Measurements from ENCODE around the gene PARP3. TPM values are rescaled to one million over a fixed set of nuclear protein-coding genes. Genes with fewer than 3 reads are reported as not detected.

PARP3 gene
- total and polyA plus RNA-seq, 9 of the 15 experiments (the other 6 are each of a cell fraction or from before 2014, with no cell fraction given): 0.46 to 6.6 (median 4.5) TPM

DNA sequence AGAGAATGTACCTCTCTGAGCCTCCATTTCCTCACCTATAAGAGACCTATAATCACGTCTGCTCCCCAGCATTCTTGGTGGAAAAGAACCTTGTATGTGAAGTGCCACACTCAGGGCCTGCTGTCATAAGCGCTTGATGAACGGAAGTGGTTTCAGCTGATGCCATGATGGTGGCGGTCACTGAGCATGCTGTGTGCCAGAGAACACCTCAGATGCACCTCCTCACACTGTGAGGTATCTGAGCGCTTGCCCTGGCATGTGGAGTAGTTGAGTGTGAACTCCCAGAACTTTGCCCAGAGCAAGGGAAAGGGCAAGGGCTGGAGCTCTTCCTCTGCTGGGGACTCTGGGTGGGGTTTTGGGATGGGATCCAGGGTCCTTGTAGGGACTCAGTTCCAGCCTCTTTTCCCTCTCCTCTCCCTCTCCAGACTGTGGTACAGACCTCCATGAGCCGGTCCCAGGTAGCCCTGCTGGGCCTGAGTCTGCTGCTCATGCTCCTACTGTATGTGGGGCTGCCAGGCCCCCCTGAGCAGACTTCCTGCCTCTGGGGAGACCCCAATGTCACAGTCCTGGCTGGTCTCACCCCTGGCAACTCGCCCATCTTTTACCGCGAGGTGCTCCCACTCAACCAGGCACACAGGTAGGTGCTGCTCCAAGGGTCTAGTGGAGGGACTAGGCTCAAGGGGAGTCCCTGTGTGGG lies 35.4 kb downstream of the PARP3 start:
- ChIA-PET CTCF (ENCODE audit: low intra/inter-chr PET ratio) (no interaction called here), POLR2A (interaction anchor here (0.6 kb wide), 2 partner anchors 9 to 18 kb away, joined by 3 to 4 read pairs; partner anchors contain the start of gene RPL29)
- in situ Hi-C loops (cut with MboI) (no loop called here), intact Hi-C loops (cut with micrococcal nuclease) (no loop called here)
- WGBS (ENCODE audit: insufficient coverage, low coverage, missing lambda C conversion rate): 81% methylated on average over 6 of the region's 9 CpGs
- Histone ChIP-seq H3K79me2 (ENCODE audit: control insufficient read depth, insufficient read depth, low read length) (peaks cover 44% of the 10 kb centered on the region), H3K4me3 (no peak overlapping the region), H3K36me3 (ENCODE audit: control insufficient read depth, insufficient read depth, low read length) (peaks cover 2% of the 10 kb centered on the region; the same call in 2 of the 3 replicates), H4K20me1 (replicated peaks; ENCODE audit: control insufficient read depth, insufficient read depth, low read length) (no peaks in the 10 kb centered on the region), H3K9me1 (ENCODE audit: control insufficient read depth, insufficient read depth, low read length) (no peaks in the 10 kb centered on the region), H3K4me2 (ENCODE audit: insufficient read depth, low read length) (no peak overlapping the region), H3K27me3 (ENCODE audit: control insufficient read depth in 2 of 2, insufficient read depth in 2 of 2, low read length in 2 of 2) (no peaks in the 10 kb centered on the region), H3K27ac (ENCODE audit: extremely low read depth, low read depth, low read length) (no peak overlapping the region), H2AFZ (ENCODE audit: low read depth, low read length) (no peak overlapping the region), H3K4me1 (replicated peaks in 1 of 2; ENCODE audit: control insufficient read depth in 2 of 2, insufficient read depth in 2 of 2, low read length in 2 of 2) (peaks cover 33 to 60% of the 10 kb centered on the region in 2 experiments), H3K9me3 (replicated peaks; ENCODE audit: control insufficient read depth, insufficient read depth, low read depth, low read length) (no peaks in the 10 kb centered on the region), H3K9ac (ENCODE audit: insufficient read depth in 1 of 2, low read depth in 2 of 2, low read length in 2 of 2) (peak overlapping the region in 1 of 2 experiments; percentile 48; a peak in 1 of 4 replicates)
- ATAC-seq: no peak
- no TSS peak for BruUV-seq (replicated peaks)
- TF ChIP-seq NFIC (IDR thresholded peaks at IDR 0.05): peak; percentile 41; the same call in 1 of the 2 replicates
- TF ChIP-seq ZNF316 (IDR thresholded peaks at IDR 0.05): no peak
- FAIRE-seq: no peak
- no peak for DNase-seq (ENCODE audit: extremely low read depth in 1 of 4, low spot score in 3 of 4)

DNA sequence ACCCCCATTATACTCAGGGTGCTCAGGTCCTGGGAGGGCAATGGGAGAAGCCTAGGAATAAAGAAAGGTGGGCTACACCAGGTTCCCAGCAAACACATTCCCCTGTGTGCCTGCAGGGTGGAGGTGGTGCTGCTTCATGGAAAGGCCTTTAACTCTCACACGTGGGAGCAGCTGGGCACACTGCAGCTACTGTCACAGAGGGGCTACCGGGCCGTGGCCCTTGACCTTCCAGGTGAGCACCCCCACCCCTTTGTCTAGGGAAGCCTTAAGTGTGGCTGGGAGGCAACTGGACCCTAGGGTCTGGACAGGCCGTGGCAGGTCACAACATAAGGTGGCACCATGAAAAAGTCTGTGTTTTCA lies 36.0 kb downstream of the PARP3 start:
- 67% methylated on average over 4 of the region's 4 CpGs for WGBS (ENCODE audit: insufficient coverage, low coverage, missing lambda C conversion rate)
- H3K4me1 ChIP-seq (replicated peaks in 1 of 2; ENCODE audit: control insufficient read depth in 2 of 2, insufficient read depth in 2 of 2, low read length in 2 of 2): peaks cover 33 to 65% of the 10 kb centered on the region in 2 experiments
- ATAC-seq: no peak

More for the DNA sequence above, 36.0 kb downstream of the PARP3 start:
- BruUV-seq (replicated peaks): no TSS peak
- FAIRE-seq (no peak), DNase-seq (ENCODE audit: extremely low read depth in 1 of 4, low spot score in 3 of 4) (no peak)
- Histone ChIP-seq H3K79me2 (ENCODE audit: control insufficient read depth, insufficient read depth, low read length) (peaks cover 40% of the 10 kb centered on the region), H4K20me1 (replicated peaks; ENCODE audit: control insufficient read depth, insufficient read depth, low read length) (no peaks in the 10 kb centered on the region), H2AFZ (ENCODE audit: low read depth, low read length) (no peak overlapping the region), H3K4me2 (ENCODE audit: insufficient read depth, low read length) (no peak overlapping the region), H3K27ac (ENCODE audit: extremely low read depth, low read depth, low read length) (no peak overlapping the region), H3K9me1 (ENCODE audit: control insufficient read depth, insufficient read depth, low read length) (no peaks in the 10 kb centered on the region), H3K36me3 (ENCODE audit: control insufficient read depth, insufficient read depth, low read length) (peaks cover 2% of the 10 kb centered on the region; the same call in 1 of the 3 replicates), H3K27me3 (ENCODE audit: control insufficient read depth in 2 of 2, insufficient read depth in 2 of 2, low read length in 2 of 2) (no peaks in the 10 kb centered on the region), H3K9me3 (replicated peaks; ENCODE audit: control insufficient read depth, insufficient read depth, low read depth, low read length) (no peaks in the 10 kb centered on the region), H3K9ac (ENCODE audit: insufficient read depth in 1 of 2, low read depth in 2 of 2, low read length in 2 of 2) (peak overlapping the region in 1 of 2 experiments; percentile 71; a peak in 1 of 4 replicates), H3K4me3 (no peak overlapping the region)
- POLR2A ChIA-PET: interaction anchor here (0.5 to 1.4 kb wide), 3 partner anchors 8 to 28 kb away, joined by 3 read pairs; no protein-coding TSS in a partner anchor
- TF ChIP-seq POLR2A (conservative IDR thresholded peaks at IDR 0.05): no peak
- CTCF ChIA-PET (ENCODE audit: low intra/inter-chr PET ratio): no interaction called here
- intact Hi-C loops (cut with micrococcal nuclease) (no loop called here), in situ Hi-C loops (cut with MboI) (no loop called here)
